Suprapubic skin (tissue), 4 donors: ENCODE results near the gene ABCF3.

Experiments
- EP300 ChIP-seq: sonication (generic); formaldehyde crosslinking; IDR thresholded peaks from one replicate; pipeline ENCODE4 v1.6.1; 2017; ENCODE audit warnings: antibody characterized with exemption
- POLR2A ChIP-seq, 2 donors: fragments of 450-650 bp; IDR thresholded peaks; one replicate each; pipeline ENCODE4 v1.6.1; 2017; ENCODE audit warnings: antibody characterized with exemption in 2 of 2, mild to moderate bottlenecking in 2 of 2, moderate library complexity in 2 of 2
- POLR2AphosphoS5 ChIP-seq, 3 donors: sonication (generic); formaldehyde crosslinking; IDR thresholded peaks; one replicate each; pipeline ENCODE4 v1.6.1; 2017; ENCODE audit warnings: antibody characterized with exemption in 3 of 3
- TF ChIP-seq, protein P1 (sequence below), 2 donors: fragments of 200-600 bp in 1 of 2; fragments of 450-650 bp in 1 of 2; sonication (generic) in 1 of 2; IDR thresholded peaks; one replicate each; pipeline ENCODE4 v1.5.1; 2016 to 2019; ENCODE audit warnings: antibody characterized with exemption in 2 of 2, mild to moderate bottlenecking in 1 of 2, moderate library complexity in 1 of 2

GRCh38 chr3:184168363-184169120, 17.5 kb upstream of the ABCF3 start:
- TF ChIP-seq POLR2AphosphoS5 (IDR thresholded peaks at IDR 0.05) (no peak), POLR2A (IDR thresholded peaks at IDR 0.05) (no peak), EP300 (no peak)
- TF ChIP-seq, protein P1, sequence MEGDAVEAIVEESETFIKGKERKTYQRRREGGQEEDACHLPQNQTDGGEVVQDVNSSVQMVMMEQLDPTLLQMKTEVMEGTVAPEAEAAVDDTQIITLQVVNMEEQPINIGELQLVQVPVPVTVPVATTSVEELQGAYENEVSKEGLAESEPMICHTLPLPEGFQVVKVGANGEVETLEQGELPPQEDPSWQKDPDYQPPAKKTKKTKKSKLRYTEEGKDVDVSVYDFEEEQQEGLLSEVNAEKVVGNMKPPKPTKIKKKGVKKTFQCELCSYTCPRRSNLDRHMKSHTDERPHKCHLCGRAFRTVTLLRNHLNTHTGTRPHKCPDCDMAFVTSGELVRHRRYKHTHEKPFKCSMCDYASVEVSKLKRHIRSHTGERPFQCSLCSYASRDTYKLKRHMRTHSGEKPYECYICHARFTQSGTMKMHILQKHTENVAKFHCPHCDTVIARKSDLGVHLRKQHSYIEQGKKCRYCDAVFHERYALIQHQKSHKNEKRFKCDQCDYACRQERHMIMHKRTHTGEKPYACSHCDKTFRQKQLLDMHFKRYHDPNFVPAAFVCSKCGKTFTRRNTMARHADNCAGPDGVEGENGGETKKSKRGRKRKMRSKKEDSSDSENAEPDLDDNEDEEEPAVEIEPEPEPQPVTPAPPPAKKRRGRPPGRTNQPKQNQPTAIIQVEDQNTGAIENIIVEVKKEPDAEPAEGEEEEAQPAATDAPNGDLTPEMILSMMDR (IDR thresholded peaks at IDR 0.05), result no peak
